HEK293 (cell line): ENCODE measurements around the gene ABHD17A.

Experiments used
- CTCF ChIP-seq: fragments of 450-650 bp; formaldehyde crosslinking; IDR thresholded peaks from 2 replicates; pipeline ENCODE4 v1.5.1; 2016; ENCODE audit warnings: missing biosample characterization, missing genetic modification characterization
- REST ChIP-seq: fragments of 450-650 bp; formaldehyde crosslinking; IDR thresholded peaks from 2 replicates; pipeline ENCODE4 v1.5.1; 2016; ENCODE audit warnings: missing biosample characterization, missing genetic modification characterization

GRCh38 chr19:1914826-1915341 lies 29.6 kb upstream of the ABHD17A start:
- TF ChIP-seq CTCF (tag by site-specific recombination) (no peak), REST (tag by site-specific recombination) (no peak)
